GM19397 (cell line): ENCODE data around the gene AHRR.
A peak's percentile ranks its signal among the peaks of the same experiment; 100 is the strongest.

Experiments
- ATAC-seq: cut with Tn5 transposase; IDR thresholded peaks from one replicate; pipeline ENCODE4 v1.9.1; 2021; ENCODE audit warnings: mild to moderate bottlenecking, moderate library complexity; ENCODE audit not compliant: unreplicated experiment

AHRR gene

DNA sequence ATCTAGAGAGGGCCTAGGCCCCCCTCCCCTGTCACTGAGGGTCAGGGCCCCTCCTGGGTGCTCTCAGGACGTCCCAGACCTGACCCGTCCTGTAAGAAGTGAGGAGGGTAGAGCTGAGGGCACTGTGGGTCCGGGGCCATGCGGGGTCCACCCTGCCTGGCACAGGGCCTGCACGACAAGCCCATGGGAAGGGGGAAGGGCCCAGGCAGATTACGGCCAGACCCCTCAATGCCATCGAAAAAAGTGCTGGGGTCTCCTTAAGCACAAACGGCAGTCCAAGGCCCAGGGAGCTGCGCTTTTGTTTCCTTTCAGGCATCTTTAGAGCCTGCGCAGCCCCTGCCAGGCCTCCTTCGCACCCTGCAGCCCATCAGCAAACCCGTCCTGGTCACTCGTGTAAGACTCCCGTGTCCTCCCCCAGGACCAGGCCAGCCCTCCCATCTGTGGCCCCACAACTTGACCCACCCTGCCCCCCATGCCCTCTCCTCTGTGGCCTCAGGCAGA is 117.0 kb downstream of the AHRR start:
- ATAC-seq = no peak

- ATAC-seq = no peak
These were observed 117.7 kb downstream of the AHRR start for GRCh38 chr5:439181-439580.

GRCh38 chr5:439636-440035 is 118.1 kb downstream of the AHRR start:
- no peak for ATAC-seq

DNA sequence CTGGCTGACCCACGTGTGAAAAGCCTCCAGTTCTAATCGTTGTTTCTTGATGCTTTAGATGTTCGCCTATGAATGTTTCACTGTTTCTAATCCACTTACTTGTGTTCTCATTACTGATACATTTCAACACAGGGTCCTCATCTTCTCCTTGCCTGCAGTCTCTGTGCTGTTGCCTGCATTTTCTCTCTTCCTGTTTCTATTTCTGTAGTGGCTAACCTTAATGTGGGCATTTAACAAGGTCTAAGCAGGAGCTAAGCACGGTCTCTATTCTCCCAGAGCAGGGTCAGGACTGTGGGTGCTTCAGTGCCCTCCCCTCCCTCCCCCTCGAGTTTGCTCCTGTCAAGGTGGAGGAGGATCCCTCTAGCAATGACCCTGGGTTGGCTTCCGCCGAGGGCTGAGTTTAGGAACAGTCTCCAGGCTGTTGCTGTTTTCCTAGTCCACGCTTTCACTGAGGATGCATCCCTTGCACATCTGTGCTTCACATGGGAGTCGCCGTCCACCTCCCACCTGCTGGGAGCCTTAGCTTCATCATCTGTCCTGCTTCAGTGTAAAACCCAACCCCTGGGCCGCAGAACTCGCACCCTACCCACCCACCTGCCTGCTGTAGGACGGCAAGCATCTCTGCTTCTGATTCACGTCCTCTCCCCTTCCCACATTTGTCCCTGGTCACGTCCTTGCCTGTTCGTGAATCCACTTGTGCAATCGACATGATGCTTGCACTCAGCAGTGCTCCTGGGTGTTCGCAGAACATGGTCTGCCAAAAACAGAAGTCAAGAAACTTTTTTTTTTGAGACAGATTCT is 119.1 kb downstream of the AHRR start:
- ATAC-seq = no peak

- no peak for ATAC-seq
These were observed 120.5 kb downstream of the AHRR start for GRCh38 chr5:441996-442334.

- peak; percentile 90 for ATAC-seq
These were observed 121.1 kb downstream of the AHRR start, which contains the start of gene EXOC3 for GRCh38 chr5:442335-443238. EXOC3 (plus strand) TSS chr5:443176; CDS start chr5:446206, 3,030 bp downstream.

DNA sequence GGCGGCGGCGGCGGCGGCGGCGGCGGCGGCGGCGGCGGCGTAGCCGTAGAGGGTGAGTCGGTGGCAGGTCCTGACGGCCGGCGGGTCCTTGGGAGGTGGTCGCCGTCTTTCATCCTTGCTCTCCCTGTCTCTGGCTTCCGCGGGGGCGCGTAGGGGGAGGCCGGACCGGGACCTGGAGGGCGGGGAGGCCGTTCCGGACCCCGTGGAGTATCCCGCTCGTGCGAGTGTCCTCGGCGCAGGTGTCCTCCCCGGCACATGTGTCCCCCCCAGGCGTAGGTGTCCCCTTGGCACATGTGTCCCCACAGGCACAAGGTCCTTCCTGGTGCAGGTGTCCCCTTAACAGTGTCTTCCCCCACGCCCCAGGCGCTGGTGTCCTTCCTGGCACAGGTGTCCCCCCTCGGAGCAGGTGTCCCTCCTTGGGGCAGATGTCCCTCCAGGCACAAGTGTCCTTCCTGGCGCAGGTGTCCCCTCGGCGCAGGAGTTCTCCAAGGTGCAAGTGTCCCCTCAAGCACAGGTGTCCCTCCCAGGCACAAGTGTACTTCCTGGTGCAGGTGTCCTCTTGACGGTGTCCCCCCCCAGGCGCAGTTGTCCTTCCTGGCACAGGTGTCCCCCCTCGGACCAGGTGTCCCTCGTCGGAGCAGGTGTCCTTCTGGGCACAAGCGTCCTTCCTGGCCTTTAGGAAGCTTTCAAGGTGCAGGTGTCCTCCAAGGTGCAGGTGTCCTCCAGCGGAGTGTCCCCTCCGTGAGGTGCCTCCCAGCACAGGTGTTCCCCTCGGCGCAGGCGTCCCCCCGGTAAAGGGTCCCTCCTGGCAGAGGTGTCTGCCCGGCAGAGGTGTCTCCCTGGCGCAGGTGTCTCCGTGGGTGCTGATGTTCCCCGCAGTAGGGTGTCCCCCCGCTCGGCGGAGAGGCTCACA is 122.0 kb downstream of the AHRR start:
- peak; percentile 23 for ATAC-seq

- ATAC-seq = no peak
These were observed 122.7 kb downstream of the AHRR start for GRCh38 chr5:444226-444625.

DNA sequence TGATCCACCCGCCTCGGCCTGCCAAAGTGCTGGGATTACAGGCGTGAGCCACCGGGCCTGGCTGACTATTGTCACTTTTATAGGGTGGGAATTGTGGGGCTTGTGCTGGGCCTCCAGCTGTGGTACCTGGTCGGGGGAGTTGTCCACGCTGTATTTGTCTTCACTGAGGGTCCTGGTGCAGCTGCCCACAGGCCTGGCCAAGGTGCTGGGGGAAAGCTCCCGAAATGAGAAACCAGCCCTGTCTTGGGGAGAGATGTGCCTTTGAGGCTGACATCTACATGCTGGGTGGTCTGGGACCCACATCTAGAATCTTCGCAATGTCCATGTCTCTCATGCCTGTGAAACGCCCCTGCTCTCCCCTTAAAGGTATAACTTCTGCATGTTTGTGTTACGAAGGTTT is 124.1 kb downstream of the AHRR start:
- ATAC-seq = no peak

- no peak for ATAC-seq
These were observed 124.8 kb downstream of the AHRR start for GRCh38 chr5:446066-446882.

- no peak for ATAC-seq
These were observed 125.4 kb downstream of the AHRR start for GRCh38 chr5:446883-447263.

DNA sequence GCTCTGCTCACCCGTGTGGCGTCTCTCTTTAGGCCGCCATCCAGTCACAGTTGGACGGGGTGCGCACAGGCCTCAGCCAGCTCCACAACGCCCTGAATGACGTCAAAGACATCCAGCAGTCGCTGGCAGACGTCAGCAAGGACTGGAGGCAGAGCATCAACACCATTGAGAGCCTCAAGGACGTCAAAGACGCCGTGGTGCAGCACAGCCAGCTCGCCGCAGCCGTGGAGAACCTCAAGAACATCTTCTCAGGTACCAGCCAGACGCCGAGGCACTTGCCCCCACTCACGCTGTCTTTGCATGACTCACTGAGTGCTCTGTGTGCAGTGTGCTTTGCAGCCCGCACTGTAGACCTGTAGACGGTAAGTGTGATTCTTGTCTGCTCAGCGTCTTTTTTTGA is 126.0 kb downstream of the AHRR start:
- ATAC-seq = no peak

GRCh38 chr5:448061-448765 is 126.7 kb downstream of the AHRR start:
- no peak for ATAC-seq

DNA sequence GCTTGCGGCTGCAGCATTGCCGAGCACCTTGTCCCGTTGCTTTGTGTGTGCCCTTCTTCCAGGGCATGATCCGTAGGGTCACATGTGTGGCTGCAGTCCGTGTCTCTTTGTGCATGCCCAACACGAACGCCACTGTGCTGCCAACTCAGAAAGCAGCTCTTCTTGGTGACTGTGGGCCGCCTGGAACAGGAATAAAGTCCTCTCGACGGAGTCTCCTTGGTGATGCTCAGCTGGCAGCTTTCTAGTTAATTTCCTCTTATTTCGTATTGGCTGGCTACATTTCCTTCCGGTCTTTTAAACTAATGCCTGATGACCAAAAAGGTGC is 127.2 kb downstream of the AHRR start:
- no peak for ATAC-seq

- ATAC-seq = no peak
These were observed 127.6 kb downstream of the AHRR start for GRCh38 chr5:449151-449550.

DNA sequence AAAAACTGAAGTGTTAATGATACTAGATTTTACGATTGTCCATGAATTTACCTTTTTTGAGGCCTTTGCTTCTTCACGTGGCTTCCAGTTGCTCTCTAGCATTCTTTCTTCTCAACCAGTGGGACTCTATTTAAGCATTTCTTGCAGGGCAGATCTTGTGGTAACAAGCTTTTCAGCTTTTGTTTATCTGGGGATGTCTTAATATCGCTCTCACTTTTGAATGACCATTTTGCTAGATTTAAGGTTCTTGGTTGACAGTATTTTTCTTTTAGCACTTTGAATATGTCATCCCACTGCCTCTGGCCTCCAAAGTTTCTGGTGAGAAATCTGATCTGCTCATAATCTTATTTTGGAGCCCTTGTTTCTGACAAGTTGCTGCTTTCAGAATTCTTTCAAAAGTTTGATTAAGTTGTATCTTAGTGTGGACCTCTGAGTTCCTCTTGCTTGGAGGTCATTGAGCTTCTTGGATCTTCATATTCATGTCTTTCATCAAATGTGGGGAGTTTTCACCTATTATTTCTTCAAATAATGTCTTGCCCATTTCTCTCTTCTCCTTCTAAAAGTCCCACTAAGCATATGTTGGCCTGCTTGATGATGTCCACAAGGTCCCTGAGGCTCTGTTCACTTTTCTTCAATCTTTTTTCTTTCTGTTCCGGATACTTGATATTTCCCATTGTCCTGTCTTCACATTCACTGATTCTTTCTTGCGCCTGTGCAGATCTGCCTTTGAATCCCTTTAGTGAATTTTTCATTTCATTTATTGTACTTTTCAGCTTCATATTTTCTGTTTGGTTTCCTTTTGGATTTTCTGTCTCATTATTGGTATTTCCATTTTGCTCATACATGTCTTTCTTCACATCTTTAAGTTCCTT is 130.3 kb downstream of the AHRR start:
- ATAC-seq = no peak

GRCh38 chr5:452978-453710 is 131.6 kb downstream of the AHRR start:
- ATAC-seq = no peak
